GM18508 (cell line): ENCODE results near the gene ZDHHC3.
"Not testable (repeated sequence)": the region's sequence is repeated elsewhere in the genome, so short reads cannot be mapped to it uniquely, and the experiment has no call there.

Experiments
- ATAC-seq: cut with Tn5 transposase; IDR thresholded peaks from one replicate; pipeline ENCODE4 v1.9.1; 2021; ENCODE audit warnings: moderate number of reproducible peaks; ENCODE audit not compliant: insufficient read depth, unreplicated experiment

Gene ZDHHC3

GRCh38 chr3:44999782-45000181 is 23.8 kb upstream of the ZDHHC3 start:
- no peak for ATAC-seq

DNA sequence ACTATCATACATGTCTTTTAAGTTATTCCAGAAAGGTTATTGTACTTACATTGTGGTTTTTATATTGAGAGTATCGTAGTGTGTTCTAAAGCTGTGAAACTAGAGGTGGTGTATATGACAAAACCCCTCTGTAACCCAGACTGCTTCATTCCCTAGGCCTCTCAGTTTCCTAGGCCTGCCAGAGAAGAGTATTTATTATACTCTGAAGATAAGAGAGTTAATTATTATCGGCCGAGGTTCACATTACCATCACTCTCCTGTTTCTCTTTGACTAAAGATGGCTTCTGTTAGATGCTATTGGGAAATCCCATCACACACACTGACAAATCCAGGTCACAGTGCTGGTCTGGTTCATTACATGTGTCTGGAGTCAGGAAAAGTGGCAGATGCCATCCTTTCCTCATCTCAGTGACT is 20.6 kb upstream of the ZDHHC3 start:
- ATAC-seq, result peak; percentile 49

- ATAC-seq, result no peak
Measured at GRCh38 chr3:44995142-44995770, 19.3 kb upstream of the ZDHHC3 start.

GRCh38 chr3:44993471-44994205 is 17.7 kb upstream of the ZDHHC3 start:
- no peak for ATAC-seq

DNA sequence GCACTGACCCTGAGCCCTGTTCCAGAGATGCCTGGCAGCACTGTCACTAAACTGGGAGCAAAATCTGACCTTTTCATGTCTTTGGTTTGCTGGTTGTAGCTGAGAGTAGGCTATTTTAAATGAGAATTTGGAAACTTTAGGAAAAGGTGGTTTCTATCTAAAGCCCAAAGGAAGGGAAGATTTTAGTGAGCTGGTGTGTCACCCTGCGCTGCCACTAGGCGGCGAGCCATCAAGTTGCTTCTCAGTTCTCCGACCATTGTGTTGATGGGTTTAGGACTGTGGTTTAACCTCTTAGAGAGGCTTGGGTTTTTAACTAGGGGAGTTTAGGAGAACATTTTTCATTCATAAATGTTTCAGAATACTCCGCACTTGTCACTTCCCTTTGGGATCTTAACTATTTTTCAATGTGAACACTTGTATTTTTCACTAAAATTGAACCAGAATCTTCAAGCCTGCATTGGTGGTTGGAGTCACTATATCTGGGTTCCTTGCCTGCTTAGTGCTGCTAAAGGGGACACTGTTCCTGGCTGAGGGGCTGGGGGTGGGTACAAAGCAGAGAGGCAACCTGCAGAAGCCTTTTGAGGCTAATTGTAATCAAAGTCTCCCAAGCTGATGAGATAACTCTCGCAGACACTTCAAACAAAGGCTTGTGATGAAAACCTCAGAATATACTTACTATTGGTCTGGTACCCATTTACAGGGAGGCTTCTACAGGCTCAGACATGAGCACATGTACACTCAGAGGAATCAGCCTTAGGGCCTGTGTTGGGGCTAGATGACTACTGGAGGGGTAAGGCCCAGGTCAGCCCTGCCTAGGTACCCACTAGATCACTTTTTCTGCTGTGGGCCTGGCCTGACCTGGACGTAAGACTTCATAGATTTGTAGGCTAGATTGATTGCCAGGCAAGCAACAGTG is 16.8 kb upstream of the ZDHHC3 start:
- no peak for ATAC-seq

GRCh38 chr3:44991326-44991725 is 15.4 kb upstream of the ZDHHC3 start:
- ATAC-seq, result no peak

- ATAC-seq, result no peak
Measured at GRCh38 chr3:44989636-44990373, 13.8 kb upstream of the ZDHHC3 start.

DNA sequence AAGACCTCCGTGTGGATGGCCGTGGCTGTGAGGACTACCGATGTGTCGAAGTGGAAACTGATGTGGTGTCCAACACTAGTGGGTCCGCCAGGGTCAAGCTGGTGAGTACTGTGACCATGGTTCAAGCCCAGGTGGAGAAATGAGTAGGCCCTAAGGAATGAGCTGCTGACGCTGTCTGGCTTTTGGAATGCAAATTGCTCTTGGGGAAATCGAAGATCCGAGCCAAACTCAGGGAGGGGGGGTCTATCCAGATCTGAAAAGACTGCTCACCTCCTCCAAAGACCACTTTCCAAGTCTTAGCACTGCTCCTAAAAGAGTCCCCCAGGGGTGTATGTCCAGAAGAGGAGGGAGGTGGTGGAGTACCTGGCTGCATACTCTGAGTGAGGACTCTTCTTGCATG is 13.2 kb upstream of the ZDHHC3 start:
- ATAC-seq, result no peak

- ATAC-seq, result no peak
Measured at GRCh38 chr3:44988073-44988472, 12.1 kb upstream of the ZDHHC3 start.

GRCh38 chr3:44987332-44987731 is 11.4 kb upstream of the ZDHHC3 start:
- ATAC-seq, result no peak

- not testable (repeated sequence) for ATAC-seq
Measured at GRCh38 chr3:44986330-44986729, 10.4 kb upstream of the ZDHHC3 start.

DNA sequence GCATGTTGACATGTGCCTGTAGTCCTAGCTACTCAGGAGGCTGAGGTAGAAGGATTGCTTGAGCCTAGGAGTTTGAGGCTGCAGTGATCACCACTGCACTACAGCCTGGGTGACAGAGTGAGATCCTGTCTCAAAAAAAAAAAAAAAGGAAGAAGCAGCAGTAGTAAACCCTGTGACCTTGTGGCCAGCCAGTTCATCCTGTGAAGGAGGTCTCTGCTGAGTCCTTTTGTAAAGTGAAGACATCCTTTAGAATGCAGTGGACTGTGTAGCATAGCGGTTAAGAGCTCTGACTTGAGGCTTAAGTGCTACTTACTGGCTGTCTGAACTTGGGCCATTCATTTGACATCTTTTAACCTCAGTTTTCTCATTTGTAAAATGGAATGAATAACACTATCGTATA is 8.4 kb upstream of the ZDHHC3 start:
- ATAC-seq, result no peak

- ATAC-seq, result no peak
Measured at GRCh38 chr3:44983484-44983941, 7.5 kb upstream of the ZDHHC3 start.

DNA sequence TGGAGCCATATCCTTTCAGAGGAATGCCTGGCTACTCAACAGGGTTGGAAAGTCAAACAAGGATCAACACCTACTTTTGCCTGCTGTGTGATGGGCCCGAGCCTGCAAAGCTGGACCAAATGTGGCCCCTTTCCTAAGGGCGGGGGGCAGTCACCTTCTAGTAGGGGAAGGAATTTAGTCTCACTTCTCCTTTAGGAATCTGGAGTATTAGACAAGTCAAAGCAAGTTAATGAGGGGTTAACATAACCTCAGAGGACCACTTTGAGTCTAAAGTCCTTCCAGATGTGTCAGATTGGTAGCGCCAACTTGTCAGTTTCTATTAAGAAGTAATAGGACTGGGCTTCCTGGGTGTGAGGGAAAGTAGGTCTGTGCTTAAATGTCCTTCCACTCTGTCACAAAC is 6.8 kb upstream of the ZDHHC3 start:
- ATAC-seq, result no peak

DNA sequence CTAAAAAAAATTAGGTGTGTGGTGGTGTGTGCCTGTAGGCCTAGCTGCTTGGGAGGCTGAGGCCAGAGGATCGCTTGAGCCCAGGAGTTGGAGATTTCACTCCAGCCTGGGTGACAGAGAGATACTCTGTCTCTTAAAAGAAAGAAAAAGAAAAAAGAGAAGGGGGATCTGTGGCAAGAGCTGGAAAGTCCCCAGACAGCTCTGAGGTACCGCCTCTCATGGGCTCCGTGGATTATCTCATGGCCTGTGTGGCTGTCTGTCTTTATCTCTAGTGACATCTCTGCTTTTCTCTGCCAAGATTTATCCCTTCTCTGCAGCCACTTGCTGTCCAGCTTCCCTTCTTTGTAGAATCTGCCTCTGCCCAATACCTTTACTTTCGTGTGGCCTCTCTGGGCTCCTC is 5.8 kb upstream of the ZDHHC3 start:
- ATAC-seq, result no peak

DNA sequence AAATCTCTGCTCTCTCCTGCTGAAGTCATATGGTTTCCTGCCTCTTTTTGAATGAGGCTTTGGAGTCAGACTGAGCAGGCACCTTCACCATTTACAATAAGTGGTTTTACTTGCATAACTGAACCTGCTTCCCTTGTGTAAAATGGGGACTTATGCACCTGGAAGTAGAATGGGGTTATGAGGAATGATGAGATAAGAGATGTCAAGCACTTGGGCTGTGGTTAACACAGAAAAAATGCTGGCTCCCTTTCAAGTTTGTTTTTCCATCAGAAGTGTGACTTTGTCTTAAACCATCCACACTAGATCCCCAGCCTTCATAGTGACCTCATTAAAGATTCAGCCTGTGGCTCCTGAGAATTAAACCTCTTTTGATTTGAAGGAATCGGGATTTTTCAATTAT is 5.2 kb upstream of the ZDHHC3 start:
- ATAC-seq, result no peak

DNA sequence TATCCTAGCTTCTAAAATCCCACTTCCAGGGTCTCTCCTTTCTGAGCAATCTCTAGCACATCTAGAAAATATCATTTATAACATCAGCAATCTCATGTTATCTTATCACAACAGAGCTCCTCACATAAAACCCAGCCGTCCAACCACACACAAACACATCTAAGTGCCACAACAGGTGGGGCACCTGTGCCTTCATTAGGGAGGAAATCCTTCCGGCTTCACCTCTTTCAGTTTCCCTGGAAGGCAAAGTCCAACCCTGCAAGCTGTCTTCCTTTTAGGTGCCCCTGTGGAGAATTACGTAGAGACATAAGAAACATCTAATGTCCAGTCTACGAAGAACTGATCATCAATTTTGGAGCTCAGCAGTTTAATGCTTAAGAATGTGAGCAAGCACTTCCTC is 1.6 kb downstream of the ZDHHC3 start:
- ATAC-seq, result no peak

GRCh38 chr3:44970926-44971490 is 5.0 kb downstream of the ZDHHC3 start:
- no peak for ATAC-seq

GRCh38 chr3:44969828-44970179 is 6.2 kb downstream of the ZDHHC3 start:
- ATAC-seq, result no peak

GRCh38 chr3:44969154-44969827 is 6.7 kb downstream of the ZDHHC3 start:
- ATAC-seq, result no peak
